Endometrial microvascular endothelial cells (primary cell): ENCODE measurements around the gene KANSL3. TPM values are rescaled to one million over a fixed set of nuclear protein-coding genes. Genes with fewer than 3 reads are reported as not detected.
"Not testable (repeated sequence)": the region's sequence is repeated elsewhere in the genome, so short reads cannot be mapped to it uniquely, and the experiment has no call there.

Source experiments
- in situ Hi-C: cut with HindIII; loops from 2 replicates; pipeline ENCODE4 v1.10.0; 2017; ENCODE audit warnings: low sequenced_read_pairs, low pct_unique_long_range_greater_than_20kb; ENCODE audit errors: inconsistent ontology term
- total RNA-seq: library from RNA; depleted of rRNA; stranded (reverse); fragments of >200 nt; gene quantifications from one replicate; pipeline ENCODE4 v1.2.3, GENCODE V29; 2015; ENCODE audit errors: inconsistent ontology term

Gene KANSL3
- total RNA-seq, 1 donor from 2014 or later = 25.5 TPM

GRCh38 chr2:96577501-96577900 lies 60.6 kb downstream of the KANSL3 start:
- in situ Hi-C loops = no loop called here

- in situ Hi-C loops = no loop called here
Measured at GRCh38 chr2:96575785-96576456, 62.2 kb downstream of the KANSL3 start.

- in situ Hi-C loops = no loop called here
Measured at GRCh38 chr2:96574364-96574763, 63.7 kb downstream of the KANSL3 start.

GRCh38 chr2:96568094-96568493 lies 70.0 kb downstream of the KANSL3 start:
- in situ Hi-C loops = no loop called here

GRCh38 chr2:96565111-96565510 lies 73.0 kb downstream of the KANSL3 start:
- in situ Hi-C loops = no loop called here

GRCh38 chr2:96564563-96564962 lies 73.5 kb downstream of the KANSL3 start:
- in situ Hi-C loops = no loop called here

- in situ Hi-C loops = no loop called here
Measured at GRCh38 chr2:96564026-96564425, 74.1 kb downstream of the KANSL3 start.

- in situ Hi-C loops = no loop called here
Measured at GRCh38 chr2:96558485-96558884, 79.6 kb downstream of the KANSL3 start.

GRCh38 chr2:96558061-96558460 lies 80.1 kb downstream of the KANSL3 start:
- in situ Hi-C loops = no loop called here

GRCh38 chr2:96557421-96557820 lies 80.7 kb downstream of the KANSL3 start:
- in situ Hi-C loops = not testable (repeated sequence)

- in situ Hi-C loops = no loop called here
Measured at GRCh38 chr2:96556441-96557330, 81.4 kb downstream of the KANSL3 start.

GRCh38 chr2:96555146-96555610 lies 82.9 kb downstream of the KANSL3 start:
- in situ Hi-C loops = no loop called here

GRCh38 chr2:96554293-96555145 lies 83.6 kb downstream of the KANSL3 start:
- in situ Hi-C loops = no loop called here

GRCh38 chr2:96553957-96554292 lies 84.2 kb downstream of the KANSL3 start:
- in situ Hi-C loops = not testable (repeated sequence)

GRCh38 chr2:96553176-96553956 lies 84.7 kb downstream of the KANSL3 start:
- in situ Hi-C loops = no loop called here

- in situ Hi-C loops = no loop called here
Measured at GRCh38 chr2:96552315-96553175, 85.6 kb downstream of the KANSL3 start.

- in situ Hi-C loops = no loop called here
Measured at GRCh38 chr2:96551605-96552314, 86.4 kb downstream of the KANSL3 start.
